Upper lobe of left lung (tissue), 4 donors: ENCODE data around the gene CYP51A1.
A peak's percentile ranks its signal among the peaks of the same experiment; 100 is the strongest.

Experiments
- EP300 ChIP-seq, 4 donors: sonication (generic); formaldehyde crosslinking; IDR thresholded peaks; one replicate each; pipeline ENCODE4 v1.5.1; 2017; ENCODE audit warnings: antibody characterized with exemption in 4 of 4, control low read depth in 2 of 4
- POLR2AphosphoS5 ChIP-seq, 2 donors: sonication (generic); formaldehyde crosslinking; IDR thresholded peaks; one replicate each; pipeline ENCODE4 v1.5.1; 2017; ENCODE audit warnings: antibody characterized with exemption in 2 of 2
- TF ChIP-seq, protein P1 (sequence below), 6 experiments: fragments of 450-650 bp in 4 of 6; fragments of 200-600 bp in 2 of 6; sonication (generic) in 2 of 6; IDR thresholded peaks; one replicate each; pipeline ENCODE4 v1.5.1; 2016 to 2019; ENCODE audit warnings: antibody characterized with exemption in 6 of 6

DNA sequence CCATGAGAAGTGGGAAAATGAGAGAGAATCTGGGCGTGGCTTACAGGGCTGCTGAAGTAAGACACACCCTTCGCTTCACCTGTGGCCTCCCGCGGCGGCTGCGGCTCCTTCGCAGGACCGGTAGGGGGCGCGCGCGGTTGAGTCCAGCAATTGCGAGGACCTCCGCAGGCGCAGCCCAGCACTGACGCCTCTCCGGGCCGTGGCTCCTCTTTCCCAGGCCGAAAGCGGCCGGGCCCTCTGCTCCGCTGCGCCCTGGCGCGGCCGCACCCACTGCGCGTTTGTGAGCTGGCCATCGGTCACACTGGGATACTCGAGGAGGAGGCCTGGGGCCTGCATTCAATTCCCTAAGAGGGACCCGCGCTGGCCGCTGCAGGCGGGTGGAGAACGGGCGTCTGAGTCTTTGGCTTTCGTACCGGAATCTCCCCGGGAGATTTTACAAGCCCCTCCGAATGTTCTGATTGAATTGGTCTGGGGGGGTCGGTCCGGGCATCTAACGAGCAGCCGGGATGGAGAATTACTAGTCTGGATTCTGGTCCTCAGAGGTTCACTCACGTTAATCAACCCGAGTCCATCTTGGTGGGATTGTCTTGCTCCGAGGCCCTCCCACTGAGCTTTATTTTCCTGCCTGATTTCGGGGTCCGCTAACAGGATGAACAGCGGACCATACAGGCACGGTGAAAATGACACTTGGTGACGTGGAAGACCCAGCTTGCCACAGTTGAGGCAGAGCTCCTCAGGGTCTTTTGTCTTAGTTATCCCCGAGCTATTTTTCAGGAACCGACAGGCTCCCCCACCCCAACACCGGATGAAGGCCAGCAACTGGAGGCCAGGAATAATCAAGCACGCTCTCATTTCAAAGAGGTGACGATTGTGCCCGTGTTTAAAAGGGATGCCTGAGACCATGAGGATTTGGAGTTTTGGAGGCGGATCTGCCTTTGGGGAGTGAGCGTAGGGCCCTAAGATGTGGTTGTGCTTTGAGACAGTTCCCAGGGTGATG lies 44.9 kb upstream of the CYP51A1 start, which contains the start of gene LRRD1:
- TF ChIP-seq, protein P1, sequence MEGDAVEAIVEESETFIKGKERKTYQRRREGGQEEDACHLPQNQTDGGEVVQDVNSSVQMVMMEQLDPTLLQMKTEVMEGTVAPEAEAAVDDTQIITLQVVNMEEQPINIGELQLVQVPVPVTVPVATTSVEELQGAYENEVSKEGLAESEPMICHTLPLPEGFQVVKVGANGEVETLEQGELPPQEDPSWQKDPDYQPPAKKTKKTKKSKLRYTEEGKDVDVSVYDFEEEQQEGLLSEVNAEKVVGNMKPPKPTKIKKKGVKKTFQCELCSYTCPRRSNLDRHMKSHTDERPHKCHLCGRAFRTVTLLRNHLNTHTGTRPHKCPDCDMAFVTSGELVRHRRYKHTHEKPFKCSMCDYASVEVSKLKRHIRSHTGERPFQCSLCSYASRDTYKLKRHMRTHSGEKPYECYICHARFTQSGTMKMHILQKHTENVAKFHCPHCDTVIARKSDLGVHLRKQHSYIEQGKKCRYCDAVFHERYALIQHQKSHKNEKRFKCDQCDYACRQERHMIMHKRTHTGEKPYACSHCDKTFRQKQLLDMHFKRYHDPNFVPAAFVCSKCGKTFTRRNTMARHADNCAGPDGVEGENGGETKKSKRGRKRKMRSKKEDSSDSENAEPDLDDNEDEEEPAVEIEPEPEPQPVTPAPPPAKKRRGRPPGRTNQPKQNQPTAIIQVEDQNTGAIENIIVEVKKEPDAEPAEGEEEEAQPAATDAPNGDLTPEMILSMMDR (IDR thresholded peaks at IDR 0.05): peak; percentile 95 to 97 (median 96)
- TF ChIP-seq POLR2AphosphoS5 (IDR thresholded peaks at IDR 0.05): no peak
- TF ChIP-seq EP300 (IDR thresholded peaks at IDR 0.05): no peak
